Measurements from ENCODE around the gene SLC9A6. TPM values are rescaled to one million over a fixed set of nuclear protein-coding genes. Genes with fewer than 3 reads are reported as not detected.
"Not testable (repeated sequence)": the region's sequence is repeated elsewhere in the genome, so short reads cannot be mapped to it uniquely, and the experiment has no call there.

SLC9A6 gene
- total RNA-seq, 4 donors from 2014 or later, result 12.9 to 23.9 (median 18.7) TPM

DNA sequence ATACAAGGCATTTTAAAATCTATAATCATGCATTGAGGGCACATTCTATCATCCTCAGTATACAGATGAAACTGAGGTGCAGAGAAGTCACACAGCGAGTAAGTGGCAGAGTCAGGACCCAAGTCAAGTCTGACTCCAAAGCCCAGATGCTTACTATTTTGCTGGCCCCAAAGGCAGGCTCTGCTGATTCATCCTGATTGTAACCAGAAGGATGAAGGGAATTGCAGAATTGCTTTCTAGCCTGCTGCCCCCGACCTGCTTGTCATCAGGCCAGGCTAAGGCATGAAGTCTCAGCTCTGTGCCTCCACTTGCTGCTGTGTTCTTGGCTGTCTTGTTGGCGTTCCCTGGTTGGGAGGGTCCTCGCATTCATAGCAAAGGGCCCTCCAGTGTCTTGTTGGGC is 62.7 kb downstream of the SLC9A6 start:
- Histone ChIP-seq H3K36me3 (no peaks in the 10 kb centered on the region), H3K27me3 (no peaks in the 10 kb centered on the region), H3K9me3 (no peaks in the 10 kb centered on the region), H3K4me1 (no peaks in the 10 kb centered on the region), H3K27ac (no peak overlapping the region), H3K4me3 (no peak overlapping the region)
- 63 to 75% methylated on average over 2 to 4 of the region's 4 CpGs for WGBS, 2 donors
- DNase-seq (ENCODE audit: low spot score in 2 of 2), result no peak
- TF ChIP-seq, protein P1, sequence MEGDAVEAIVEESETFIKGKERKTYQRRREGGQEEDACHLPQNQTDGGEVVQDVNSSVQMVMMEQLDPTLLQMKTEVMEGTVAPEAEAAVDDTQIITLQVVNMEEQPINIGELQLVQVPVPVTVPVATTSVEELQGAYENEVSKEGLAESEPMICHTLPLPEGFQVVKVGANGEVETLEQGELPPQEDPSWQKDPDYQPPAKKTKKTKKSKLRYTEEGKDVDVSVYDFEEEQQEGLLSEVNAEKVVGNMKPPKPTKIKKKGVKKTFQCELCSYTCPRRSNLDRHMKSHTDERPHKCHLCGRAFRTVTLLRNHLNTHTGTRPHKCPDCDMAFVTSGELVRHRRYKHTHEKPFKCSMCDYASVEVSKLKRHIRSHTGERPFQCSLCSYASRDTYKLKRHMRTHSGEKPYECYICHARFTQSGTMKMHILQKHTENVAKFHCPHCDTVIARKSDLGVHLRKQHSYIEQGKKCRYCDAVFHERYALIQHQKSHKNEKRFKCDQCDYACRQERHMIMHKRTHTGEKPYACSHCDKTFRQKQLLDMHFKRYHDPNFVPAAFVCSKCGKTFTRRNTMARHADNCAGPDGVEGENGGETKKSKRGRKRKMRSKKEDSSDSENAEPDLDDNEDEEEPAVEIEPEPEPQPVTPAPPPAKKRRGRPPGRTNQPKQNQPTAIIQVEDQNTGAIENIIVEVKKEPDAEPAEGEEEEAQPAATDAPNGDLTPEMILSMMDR (IDR thresholded peaks at IDR 0.05), result no peak
- TF ChIP-seq POLR2A (IDR thresholded peaks at IDR 0.05) (no peak), EP300 (IDR thresholded peaks at IDR 0.05) (no peak)

DNA sequence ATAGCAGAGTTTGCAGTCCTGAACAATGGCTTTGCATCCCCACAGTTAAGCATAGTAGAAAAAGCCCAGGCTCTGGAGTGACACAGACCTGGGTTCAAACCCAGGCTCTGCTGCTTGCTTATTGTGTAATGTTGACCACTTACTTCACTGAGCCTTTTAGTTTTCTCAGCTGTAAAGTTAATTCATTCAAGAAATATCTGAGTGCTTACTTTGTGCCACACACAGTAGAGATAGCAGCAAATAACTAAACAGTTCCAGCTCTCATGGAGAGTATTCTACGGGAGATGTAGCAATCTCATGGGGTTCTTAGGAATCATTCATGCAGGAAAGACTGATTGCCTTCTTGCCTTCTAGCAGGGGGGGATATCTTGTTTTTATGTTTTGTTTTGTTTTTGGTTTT is 63.2 kb downstream of the SLC9A6 start:
- no peaks in the 10 kb centered on the region for H3K4me1 ChIP-seq
- TF ChIP-seq, protein P1 (IDR thresholded peaks at IDR 0.05), result no peak
- TF ChIP-seq POLR2A (IDR thresholded peaks at IDR 0.05), result no peak
- no peak for TF ChIP-seq EP300 (IDR thresholded peaks at IDR 0.05)
- 78 to 88% methylated on average over 1 of the region's 1 CpG for WGBS, 2 donors
- H3K27me3 ChIP-seq, result no peaks in the 10 kb centered on the region
- no peak overlapping the region for H3K4me3 ChIP-seq
- no peaks in the 10 kb centered on the region for H3K36me3 ChIP-seq
- no peak overlapping the region for H3K27ac ChIP-seq
- H3K9me3 ChIP-seq, result no peaks in the 10 kb centered on the region
- DNase-seq (ENCODE audit: low spot score in 2 of 2), result no peak

DNA sequence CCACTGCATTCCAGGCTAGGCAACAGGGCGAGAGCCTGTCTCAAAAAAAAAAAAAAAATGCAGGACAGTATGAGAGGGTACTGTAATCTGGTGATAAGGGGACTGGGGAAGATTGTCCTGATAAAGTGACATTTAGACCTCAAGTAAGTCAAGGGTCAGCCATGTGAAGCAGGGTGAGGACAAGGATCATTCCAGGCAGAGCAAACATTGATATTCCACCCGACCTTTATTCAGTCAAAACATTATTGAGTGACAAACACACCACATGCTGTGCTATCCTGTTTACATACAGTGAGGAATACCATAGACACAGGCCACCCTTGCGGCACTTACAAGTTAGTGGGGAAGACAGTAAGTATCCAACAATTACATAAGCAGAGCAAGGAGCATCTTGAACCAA is 64.4 kb downstream of the SLC9A6 start:
- DNase-seq (ENCODE audit: low spot score in 2 of 2), result no peak
- no peaks in the 10 kb centered on the region for H3K9me3 ChIP-seq
- no peaks in the 10 kb centered on the region for H3K36me3 ChIP-seq
- no peak overlapping the region for H3K27ac ChIP-seq
- 68 to 83% methylated on average over 3 of the region's 3 CpGs for WGBS, 2 donors
- H3K4me3 ChIP-seq, result no peak overlapping the region
- H3K4me1 ChIP-seq, result no peaks in the 10 kb centered on the region
- TF ChIP-seq EP300 (IDR thresholded peaks at IDR 0.05) (no peak), POLR2A (IDR thresholded peaks at IDR 0.05) (no peak)
- TF ChIP-seq, protein P1 (IDR thresholded peaks at IDR 0.05), result no peak
- H3K27me3 ChIP-seq, result no peaks in the 10 kb centered on the region

DNA sequence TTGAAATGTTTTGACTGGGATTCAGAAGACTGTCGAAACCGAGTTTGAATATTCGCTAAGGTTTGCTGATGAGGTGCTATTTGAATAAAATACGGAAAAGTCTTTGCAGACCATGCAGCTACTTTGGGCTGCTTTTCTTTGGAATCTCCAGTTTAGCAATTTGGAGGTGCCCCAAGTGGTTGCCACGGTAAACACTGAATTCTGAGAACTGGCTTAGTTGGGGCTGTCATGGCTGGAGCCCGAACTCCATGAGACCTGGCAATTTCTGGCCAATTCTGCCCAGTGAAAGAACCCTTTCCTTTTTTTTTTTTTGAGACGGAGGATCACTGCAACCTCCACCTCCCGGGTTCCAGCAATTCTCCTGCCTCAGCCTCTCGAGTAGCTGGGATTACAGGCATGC is 65.6 kb downstream of the SLC9A6 start:
- H3K9me3 ChIP-seq; H3K4me3 ChIP-seq; DNase-seq (ENCODE audit: low spot score in 2 of 2); H3K27me3 ChIP-seq; H3K4me1 ChIP-seq; H3K36me3 ChIP-seq; H3K27ac ChIP-seq: not testable (repeated sequence)
- 74 to 81% methylated on average over 9 of the region's 9 CpGs for WGBS, 2 donors

GRCh38 chrX:136051611-136052010 is 66.4 kb downstream of the SLC9A6 start:
- WGBS, 2 donors, result 49 to 57% methylated on average over 3 of the region's 3 CpGs
- no peak overlapping the region for H3K4me3 ChIP-seq
- no peaks in the 10 kb centered on the region for H3K9me3 ChIP-seq
- TF ChIP-seq EP300 (IDR thresholded peaks at IDR 0.05) (no peak), POLR2A (IDR thresholded peaks at IDR 0.05) (no peak)
- TF ChIP-seq, protein P1 (IDR thresholded peaks at IDR 0.05), result no peak
- no peak overlapping the region for H3K27ac ChIP-seq
- H3K36me3 ChIP-seq, result no peaks in the 10 kb centered on the region
- DNase-seq (ENCODE audit: low spot score in 2 of 2), result no peak
- no peaks in the 10 kb centered on the region for H3K4me1 ChIP-seq
- no peaks in the 10 kb centered on the region for H3K27me3 ChIP-seq

DNA sequence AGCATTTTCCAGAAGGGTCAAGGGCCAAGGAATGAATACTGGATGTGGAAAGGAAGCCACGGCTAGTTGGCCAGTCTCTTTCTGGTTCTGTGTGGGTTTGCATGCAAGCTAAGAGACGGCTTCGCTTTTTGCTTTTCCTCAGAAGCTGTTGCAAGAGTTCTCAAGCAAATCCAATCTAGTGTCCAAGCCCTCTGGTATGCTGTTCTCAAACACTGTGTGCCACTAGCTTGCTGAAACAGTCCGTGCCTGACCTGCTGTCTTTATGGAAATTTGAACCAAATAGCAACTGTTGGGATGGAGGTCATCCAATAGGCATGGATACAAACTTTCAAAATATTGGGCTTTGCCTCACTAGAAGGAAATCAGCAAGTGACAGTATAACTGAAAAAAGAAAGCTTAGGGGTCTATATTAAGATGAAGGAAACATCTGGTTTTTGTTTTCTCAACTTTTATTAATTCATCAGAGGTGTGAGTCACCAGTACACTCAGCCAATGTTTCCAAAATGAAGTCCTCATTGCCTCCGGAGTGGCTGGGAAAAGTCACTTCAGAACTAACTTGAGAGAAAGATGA is 70.5 kb downstream of the SLC9A6 start:
- Histone ChIP-seq H3K27me3 (no peaks in the 10 kb centered on the region), H3K4me1 (no peaks in the 10 kb centered on the region), H3K36me3 (no peaks in the 10 kb centered on the region), H3K27ac (peak overlapping the region; percentile 59 to 89 (median 78)), H3K4me3 (no peak overlapping the region), H3K9me3 (no peaks in the 10 kb centered on the region)
- peak in 1 of 2 donors; percentile 50 for DNase-seq (ENCODE audit: low spot score in 2 of 2)
- 40 to 51% methylated on average over 5 of the region's 5 CpGs for WGBS, 2 donors
- peak; percentile 57 to 91 for TF ChIP-seq EP300 (IDR thresholded peaks at IDR 0.05)
- TF ChIP-seq POLR2A (IDR thresholded peaks at IDR 0.05), result peak in 1 of 2 donors; percentile 21
- TF ChIP-seq, protein P1 (IDR thresholded peaks at IDR 0.05), result no peak
